MM.1S (cell line): ENCODE results near the gene ESCO1.

Experiments used
- DNase-seq: peaks from one replicate; pipeline ENCODE4 v3.0.0-alpha.2; 2015
- H2AFZ ChIP-seq: fragments of 300-600 bp; sonication (generic); 2 replicates; pipeline ENCODE4 v1.6.0; 2016; ENCODE audit warnings: antibody characterized with exemption, low read length
- H3F3A ChIP-seq: fragments of 300-600 bp; sonication (generic); 2 replicates; pipeline ENCODE4 v1.6.1; 2016; ENCODE audit warnings: mild to moderate bottlenecking, antibody characterized with exemption, low read length, moderate library complexity, mixed read lengths; ENCODE audit not compliant: insufficient read depth
- H3K27ac ChIP-seq: fragments of 300-600 bp; sonication (generic); 2 replicates; pipeline ENCODE4 v1.5.1; 2016; ENCODE audit warnings: mild to moderate bottlenecking, low read length
- H3K27me3 ChIP-seq: fragments of 300-600 bp; sonication (generic); replicated peaks from 2 replicates; pipeline ENCODE4 v1.6.0; 2016; ENCODE audit warnings: low read length; ENCODE audit not compliant: insufficient read depth
- H3K36me3 ChIP-seq: fragments of 300-600 bp; sonication (generic); replicated peaks from 2 replicates; pipeline ENCODE4 v1.6.1; 2016; ENCODE audit warnings: mild to moderate bottlenecking, low read length, mixed read lengths; ENCODE audit not compliant: insufficient read depth
- H3K4me1 ChIP-seq: fragments of 300-600 bp; sonication (generic); 2 replicates; pipeline ENCODE4 v1.6.1; 2016; ENCODE audit warnings: low read length, mixed read lengths
- H3K4me2 ChIP-seq: fragments of 300-600 bp; sonication (generic); 2 replicates; pipeline ENCODE4 v1.6.0; 2016; ENCODE audit warnings: low read depth, low read length
- H3K4me3 ChIP-seq: fragments of 300-600 bp; sonication (generic); 2 replicates; pipeline ENCODE4 v1.5.1; 2016; ENCODE audit warnings: low read length, mixed read lengths
- H3K79me2 ChIP-seq: fragments of 300-600 bp; sonication (generic); 2 replicates; pipeline ENCODE4 v1.6.1; 2016; ENCODE audit warnings: mixed run types, low read length, mixed read lengths
- H3K9ac ChIP-seq: fragments of 300-600 bp; sonication (generic); 2 replicates; pipeline ENCODE4 v1.6.1; 2016; ENCODE audit warnings: low read length, mixed read lengths
- H3K9me2 ChIP-seq: fragments of 300-600 bp; sonication (generic); replicated peaks from 2 replicates; pipeline ENCODE4 v1.6.1; 2016; ENCODE audit warnings: mild to moderate bottlenecking, low read length, mixed read lengths; ENCODE audit not compliant: insufficient read depth
- H3K9me3 ChIP-seq: fragments of 300-600 bp; sonication (generic); replicated peaks from 2 replicates; pipeline ENCODE4 v1.6.1; 2016; ENCODE audit warnings: mild to moderate bottlenecking, low read length, mixed read lengths; ENCODE audit not compliant: insufficient read depth
- H4K20me1 ChIP-seq: fragments of 300-600 bp; sonication (generic); 2 replicates; pipeline ENCODE4 v1.6.1; 2016; ENCODE audit warnings: mild to moderate bottlenecking, low read length, moderate library complexity, mixed read lengths; ENCODE audit not compliant: insufficient read depth
- CTCF ChIP-seq: fragments of 300-600 bp; sonication (generic); IDR thresholded peaks from 2 replicates; pipeline ENCODE4 v1.5.1; 2016; ENCODE audit warnings: antibody characterized with exemption, low read length, mixed read lengths
- EZH2 ChIP-seq: fragments of 300-600 bp; sonication (generic); optimal IDR thresholded peaks from 2 replicates; pipeline ENCODE3; 2017; ENCODE audit warnings: low read depth, mild to moderate bottlenecking, antibody characterized with exemption, low read length, mixed read lengths
- EZH2phosphoT487 ChIP-seq: fragments of 300-600 bp; sonication (generic); IDR thresholded peaks from 2 replicates; pipeline ENCODE4 v1.6.1; 2018; ENCODE audit warnings: antibody characterized with exemption, low read length

The ESCO1 gene

DNA sequence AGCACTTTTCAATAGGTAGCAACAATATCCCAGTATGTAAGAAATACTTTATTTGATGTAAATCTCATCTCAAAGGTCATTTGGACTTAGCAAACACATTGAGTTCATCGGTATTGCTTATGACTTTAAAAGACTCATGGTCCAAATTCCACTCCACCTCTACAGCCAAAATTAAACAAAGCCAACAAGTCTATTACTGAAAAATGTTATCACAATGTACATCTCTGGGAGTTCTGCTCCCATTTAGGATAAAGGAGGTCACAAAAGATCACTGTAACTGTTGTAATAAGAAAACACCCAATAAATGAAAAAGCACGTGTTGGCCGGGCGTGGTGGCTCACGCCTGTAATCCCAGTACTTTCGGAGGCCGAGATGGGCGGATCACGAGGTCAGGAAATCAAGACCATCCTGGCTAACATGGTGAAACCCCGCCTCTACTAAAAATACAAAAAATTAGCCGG, 50.0 kb downstream of the ESCO1 start:
- no peaks in the 10 kb centered on the region; the same call in 1 of the 2 replicates for H3K79me2 ChIP-seq

GRCh38 chr18:21548647-21549046, 51.9 kb downstream of the ESCO1 start:
- Histone ChIP-seq H3K27me3 (no peaks in the 10 kb centered on the region), H3K9me2 (no peaks in the 10 kb centered on the region), H3K27ac (no peak overlapping the region), H3F3A (no peaks in the 10 kb centered on the region), H3K4me2 (no peak overlapping the region), H3K4me3 (no peak overlapping the region), H3K9ac (no peak overlapping the region), H4K20me1 (no peaks in the 10 kb centered on the region), H3K79me2 (no peaks in the 10 kb centered on the region; the same call in 1 of the 2 replicates), H2AFZ (no peak overlapping the region), H3K36me3 (no peaks in the 10 kb centered on the region), H3K9me3 (no peaks in the 10 kb centered on the region), H3K4me1 (no peaks in the 10 kb centered on the region)
- no peak for DNase-seq
- TF ChIP-seq EZH2 = no peak
- TF ChIP-seq EZH2phosphoT487 = no peak
- no peak for TF ChIP-seq CTCF

More for the DNA sequence above, 50.0 kb downstream of the ESCO1 start:
- H3K27ac ChIP-seq = no peak overlapping the region
- no peaks in the 10 kb centered on the region for H3K27me3 ChIP-seq
- H3K9ac ChIP-seq = no peak overlapping the region
- H3F3A ChIP-seq = no peaks in the 10 kb centered on the region
- H2AFZ ChIP-seq = no peak overlapping the region
- TF ChIP-seq EZH2 = no peak
- TF ChIP-seq EZH2phosphoT487 = no peak
- no peak for TF ChIP-seq CTCF
- no peak for DNase-seq
- no peak overlapping the region for H3K4me2 ChIP-seq
- H3K4me1 ChIP-seq = no peaks in the 10 kb centered on the region
- no peaks in the 10 kb centered on the region for H3K9me3 ChIP-seq
- H3K4me3 ChIP-seq = no peak overlapping the region
- H3K9me2 ChIP-seq = no peaks in the 10 kb centered on the region
- no peaks in the 10 kb centered on the region for H4K20me1 ChIP-seq
- no peaks in the 10 kb centered on the region for H3K36me3 ChIP-seq

- Histone ChIP-seq H3K4me2 (no peak overlapping the region), H3K36me3 (no peaks in the 10 kb centered on the region), H3K9ac (no peak overlapping the region), H4K20me1 (no peaks in the 10 kb centered on the region), H3K4me1 (no peaks in the 10 kb centered on the region), H3K27ac (no peak overlapping the region), H3F3A (no peaks in the 10 kb centered on the region), H3K4me3 (no peak overlapping the region), H3K9me2 (no peaks in the 10 kb centered on the region), H3K9me3 (no peaks in the 10 kb centered on the region), H3K27me3 (no peaks in the 10 kb centered on the region), H2AFZ (no peak overlapping the region), H3K79me2 (no peaks in the 10 kb centered on the region)
- TF ChIP-seq CTCF (no peak), EZH2 (no peak), EZH2phosphoT487 (no peak)
- DNase-seq = no peak
Measured at GRCh38 chr18:21546423-21546822, 54.1 kb downstream of the ESCO1 start.
